Aorta (tissue), 5 donors: ENCODE measurements around the gene HDAC9. TPM values are rescaled to one million over a fixed set of nuclear protein-coding genes. Genes with fewer than 3 reads are reported as not detected.

Source experiments
- ATAC-seq: fragments of 200-7000 bp; cut with Tn5 transposase; one replicate; pipeline ENCODE4 v1.9.1; 2022; ENCODE audit warnings: moderate library complexity; ENCODE audit not compliant: low FRiP score
- DNase-seq, 2 donors: peaks; one replicate each; pipeline ENCODE4 v3.0.0-alpha.2; 2020
- H3K27ac ChIP-seq, 2 donors: one replicate each; pipeline ENCODE4 v1.5.1; 2013; ENCODE audit warnings: low read length in 2 of 2, mild to moderate bottlenecking in 2 of 2, moderate library complexity in 2 of 2, control low read depth in 1 of 2, inconsistent platforms in 1 of 2, low read depth in 1 of 2
- H3K27me3 ChIP-seq, 2 donors: one replicate each; pipeline ENCODE4 v1.6.1; 2013; ENCODE audit warnings: control low read depth in 1 of 2, low read length in 1 of 2, mild to moderate bottlenecking in 1 of 2, moderate library complexity in 1 of 2; ENCODE audit not compliant: insufficient read depth in 2 of 2, control insufficient read depth in 1 of 2
- H3K36me3 ChIP-seq, 2 donors: one replicate each; pipeline ENCODE4 v1.6.1; 2013; ENCODE audit warnings: control low read depth in 1 of 2, low read length in 1 of 2, mild to moderate bottlenecking in 1 of 2; ENCODE audit not compliant: insufficient read depth in 2 of 2, control insufficient read depth in 1 of 2
- H3K4me1 ChIP-seq, 2 donors: one replicate each; pipeline ENCODE4 v1.6.1; 2013; ENCODE audit warnings: low read length in 2 of 2, control low read depth in 1 of 2, mild to moderate bottlenecking in 1 of 2, moderate library complexity in 1 of 2; ENCODE audit not compliant: insufficient read depth in 2 of 2, control insufficient read depth in 1 of 2
- H3K4me3 ChIP-seq, 2 donors: one replicate each; pipeline ENCODE4 v1.5.1; 2013; ENCODE audit warnings: low read length in 2 of 2, control low read depth in 1 of 2, mild to moderate bottlenecking in 1 of 2
- H3K9me3 ChIP-seq: one replicate; pipeline ENCODE4 v1.6.1; 2013; ENCODE audit warnings: mild to moderate bottlenecking, low read length; ENCODE audit not compliant: control insufficient read depth
- WGBS, 2 donors: extraction: QIAGEN DNeasy Blood & Tissue Kit; methylation state at CpG; one replicate each; pipeline ENCODE4 v1.1.7; 2013; 5-methylcytosine and 5-hydroxymethylcytosine counted together
- intact Hi-C, 2 donors: fragments of 100-400 bp; cut with DNase I; formaldehyde crosslinking; loops; one replicate each; pipeline versions ENCODE4 v1.14.2 to v1.15.0; 2022
- polyA plus RNA-seq, 2 donors: library from polyadenylated mRNA; stranded (reverse); fragments of 200-250 nt; gene quantifications; one replicate each; pipeline ENCODE4 v1.2.3, GENCODE V29; 2013
- total RNA-seq, 2 donors: library from RNA; stranded (reverse); fragmentation: NEBNext Ultra II Directional; extraction: Animal tissue kit (Norgen Biotek cat#: 25700); gene quantifications; one replicate each; pipeline ENCODE4 v1.2.1, GENCODE V29; 2021
- donor health status: healthy with polysubstance abuse.
- donor health status: Bipolar disorder and iron deficiency.
- donor health status: DM: no; HTN: no; CAD: no.
- donor health status: DM: no; HTN: no; CAD: no.
- donor health status: DM: yes; HTN: yes; CAD: no.

HDAC9 gene
- total and polyA plus RNA-seq, 4 donors = 9.1 to 122 (median 31.2) TPM

- Histone ChIP-seq H3K4me3 (no peak overlapping the region), H3K27ac (no peak overlapping the region), H3K9me3 (no peaks in the 10 kb centered on the region), H3K4me1 (peaks cover 0 to 8% of the 10 kb centered on the region in 2 donors), H3K36me3 (no peaks in the 10 kb centered on the region), H3K27me3 (no peaks in the 10 kb centered on the region)
- ATAC-seq = no peak
- intact Hi-C loops = no loop called here
- DNase-seq = no peak
- WGBS, 2 donors = 78 to 80% methylated on average over 1 of the region's 1 CpG
These were observed 40.9 kb downstream of the HDAC9 start for GRCh38 chr7:18536486-18536885.

GRCh38 chr7:18538554-18539250, 43.2 kb downstream of the HDAC9 start:
- Histone ChIP-seq H3K4me3 (no peak overlapping the region), H3K9me3 (no peaks in the 10 kb centered on the region), H3K4me1 (peaks cover 0 to 8% of the 10 kb centered on the region in 2 donors), H3K36me3 (no peaks in the 10 kb centered on the region), H3K27me3 (no peaks in the 10 kb centered on the region), H3K27ac (no peak overlapping the region)
- DNase-seq (no peak), ATAC-seq (no peak)
- intact Hi-C loops = no loop called here

GRCh38 chr7:18540396-18540795, 44.8 kb downstream of the HDAC9 start:
- Histone ChIP-seq H3K27ac (no peak overlapping the region), H3K4me1 (peaks cover 0 to 5% of the 10 kb centered on the region in 2 donors), H3K27me3 (no peaks in the 10 kb centered on the region), H3K36me3 (no peaks in the 10 kb centered on the region), H3K9me3 (no peaks in the 10 kb centered on the region), H3K4me3 (no peak overlapping the region)
- WGBS, 2 donors = 86 to 90% methylated on average over 1 of the region's 1 CpG
- ATAC-seq = no peak
- DNase-seq = no peak
- intact Hi-C loops = no loop called here

- Histone ChIP-seq H3K27me3 (no peaks in the 10 kb centered on the region), H3K9me3 (no peaks in the 10 kb centered on the region), H3K4me1 (no peaks in the 10 kb centered on the region), H3K4me3 (peak overlapping the region in 1 of 2 donors; percentile 15), H3K27ac (peak overlapping the region in 1 of 2 donors; percentile 21), H3K36me3 (no peaks in the 10 kb centered on the region)
- DNase-seq (peak; percentile 82 to 84), ATAC-seq (peak; percentile 64)
- 4 to 7% methylated on average over 4 of the region's 4 CpGs for WGBS, 2 donors
- intact Hi-C loops = no loop called here
These were observed 45.8 kb downstream of the HDAC9 start for GRCh38 chr7:18541181-18541870.

GRCh38 chr7:18541871-18542212, 46.3 kb downstream of the HDAC9 start:
- no peak overlapping the region for H3K4me3 ChIP-seq
- WGBS, 2 donors = 78 to 81% methylated on average over 6 of the region's 6 CpGs

GRCh38 chr7:18546576-18546975, 51.0 kb downstream of the HDAC9 start:
- ATAC-seq = no peak
- 77 to 80% methylated on average over 3 of the region's 3 CpGs for WGBS, 2 donors
- Histone ChIP-seq H3K9me3 (no peaks in the 10 kb centered on the region), H3K27me3 (no peaks in the 10 kb centered on the region), H3K36me3 (no peaks in the 10 kb centered on the region), H3K4me1 (peaks cover 5% of the 10 kb centered on the region in 2 donors), H3K27ac (no peak overlapping the region), H3K4me3 (no peak overlapping the region)
- DNase-seq = no peak
- intact Hi-C loops = no loop called here

More at GRCh38 chr7:18541871-18542212, 46.3 kb downstream of the HDAC9 start:
- peak overlapping the region in 1 of 2 donors; percentile 76 for H3K27ac ChIP-seq
- H3K36me3 ChIP-seq = no peaks in the 10 kb centered on the region
- ATAC-seq (no peak), DNase-seq (no peak)
- intact Hi-C loops = no loop called here
- H3K9me3 ChIP-seq = no peaks in the 10 kb centered on the region
- no peaks in the 10 kb centered on the region for H3K27me3 ChIP-seq
- H3K4me1 ChIP-seq = peaks cover 0 to 2% of the 10 kb centered on the region in 2 donors

GRCh38 chr7:18547509-18548187, 52.1 kb downstream of the HDAC9 start:
- no peak for ATAC-seq
- 76 to 80% methylated on average over 4 of the region's 4 CpGs for WGBS, 2 donors

GRCh38 chr7:18548534-18548933, 53.0 kb downstream of the HDAC9 start:
- no peak for DNase-seq
- WGBS, 2 donors = 94 to 97% methylated on average over 1 of the region's 1 CpG
- no peak overlapping the region for H3K4me3 ChIP-seq
- no peak for ATAC-seq
- no peaks in the 10 kb centered on the region for H3K36me3 ChIP-seq
- intact Hi-C loops = no loop called here
- no peak overlapping the region for H3K27ac ChIP-seq
- no peaks in the 10 kb centered on the region for H3K27me3 ChIP-seq
- peaks cover 5 to 6% of the 10 kb centered on the region in 2 donors for H3K4me1 ChIP-seq
- H3K9me3 ChIP-seq = no peaks in the 10 kb centered on the region

More at GRCh38 chr7:18547509-18548187, 52.1 kb downstream of the HDAC9 start:
- Histone ChIP-seq H3K9me3 (no peaks in the 10 kb centered on the region), H3K36me3 (no peaks in the 10 kb centered on the region), H3K27ac (no peak overlapping the region), H3K27me3 (no peaks in the 10 kb centered on the region), H3K4me1 (peaks cover 5% of the 10 kb centered on the region in 2 donors), H3K4me3 (no peak overlapping the region)
- no peak for DNase-seq
- intact Hi-C loops = no loop called here
